ENCODE results near the gene TANGO6. TPM values are rescaled to one million over a fixed set of nuclear protein-coding genes. Genes with fewer than 3 reads are reported as not detected.

TANGO6 gene
- total and polyA plus RNA-seq, 3 experiments from 2014 or later, result 19.5 to 30.3 (median 28.9) TPM

- H3K9me3 Mint-ChIP-seq, result no peaks in the 10 kb centered on the region
- DNase-seq, result no peak
- H3K4me1 Mint-ChIP-seq, result peaks cover 0 to 7% (median 4%) of the 10 kb centered on the region in 3 donors
- no peaks in the 10 kb centered on the region for H3K27me3 Mint-ChIP-seq
- H3K4me3 ChIP-seq (ENCODE audit: low read length), result no peak overlapping the region
- POLR2A ChIA-PET, result no interaction called here
- H3K4me3 Mint-ChIP-seq, result no peak overlapping the region
- CTCF ChIA-PET, result interaction anchor here (1.0 kb wide), 1 partner anchor 22 kb away, joined by 3 read pairs; no protein-coding TSS in a partner anchor
- peak overlapping the region in 4 of 8 donors; percentile 25 to 39 (median 30) for H3K27ac Mint-ChIP-seq
- H3K9me3 ChIP-seq (ENCODE audit: low read length), result no peaks in the 10 kb centered on the region
- H3K4me1 ChIP-seq (ENCODE audit: insufficient read depth, low read length), result no peaks in the 10 kb centered on the region
- H3K36me3 ChIP-seq (ENCODE audit: insufficient read depth, low read length), result no peaks in the 10 kb centered on the region
- H3K36me3 Mint-ChIP-seq, result peaks cover 23 to 69% (median 31%) of the 10 kb centered on the region in 3 donors
- no peaks in the 10 kb centered on the region for H3K27me3 ChIP-seq (ENCODE audit: insufficient read depth, low read length, poor library complexity, severe bottlenecking)
- no peak overlapping the region for H3K27ac ChIP-seq (ENCODE audit: low read depth, low read length)
Measured at GRCh38 chr16:68869492-68870088, 26.3 kb downstream of the TANGO6 start.

GRCh38 chr16:68873635-68874471, 30.5 kb downstream of the TANGO6 start:
- CTCF ChIA-PET, result no interaction called here
- POLR2A ChIA-PET, result no interaction called here
- H3K4me1 ChIP-seq (ENCODE audit: insufficient read depth, low read length), result no peaks in the 10 kb centered on the region

GRCh38 chr16:68875871-68876270, 32.5 kb downstream of the TANGO6 start:
- H3K36me3 Mint-ChIP-seq, result peaks cover 16 to 70% (median 28%) of the 10 kb centered on the region in 3 donors
- ChIA-PET CTCF (no interaction called here), POLR2A (no interaction called here)

More at GRCh38 chr16:68873635-68874471, 30.5 kb downstream of the TANGO6 start:
- Histone ChIP-seq H3K27me3 (ENCODE audit: insufficient read depth, low read length, poor library complexity, severe bottlenecking) (no peaks in the 10 kb centered on the region), H3K27ac (ENCODE audit: low read depth, low read length) (no peak overlapping the region), H3K9me3 (ENCODE audit: low read length) (no peaks in the 10 kb centered on the region), H3K4me3 (ENCODE audit: low read length) (no peak overlapping the region), H3K36me3 (ENCODE audit: insufficient read depth, low read length) (peaks cover 4% of the 10 kb centered on the region)
- Mint-ChIP-seq H3K36me3 (peaks cover 27 to 79% (median 37%) of the 10 kb centered on the region in 3 donors), H3K4me1 (peaks cover 0 to 7% (median 3%) of the 10 kb centered on the region in 3 donors), H3K27ac (no peak overlapping the region), H3K27me3 (no peaks in the 10 kb centered on the region), H3K4me3 (no peak overlapping the region), H3K9me3 (no peaks in the 10 kb centered on the region)
- DNase-seq, result no peak

GRCh38 chr16:68883685-68884084, 40.4 kb downstream of the TANGO6 start:
- H3K36me3 ChIP-seq (ENCODE audit: insufficient read depth, low read length), result no peaks in the 10 kb centered on the region
- H3K4me1 ChIP-seq (ENCODE audit: insufficient read depth, low read length), result no peaks in the 10 kb centered on the region
- H3K27ac ChIP-seq (ENCODE audit: low read depth, low read length), result no peak overlapping the region
- no peak overlapping the region for H3K4me3 Mint-ChIP-seq
- no peaks in the 10 kb centered on the region for H3K9me3 Mint-ChIP-seq
- H3K9me3 ChIP-seq (ENCODE audit: low read length), result no peaks in the 10 kb centered on the region
- peaks cover 0 to 60% (median 14%) of the 10 kb centered on the region in 3 donors for H3K36me3 Mint-ChIP-seq
- no peak overlapping the region for H3K27ac Mint-ChIP-seq
- no peaks in the 10 kb centered on the region for H3K27me3 Mint-ChIP-seq
- H3K4me1 Mint-ChIP-seq, result no peaks in the 10 kb centered on the region
- POLR2A ChIA-PET, result no interaction called here
- no peak for DNase-seq
- no peaks in the 10 kb centered on the region for H3K27me3 ChIP-seq (ENCODE audit: insufficient read depth, low read length, poor library complexity, severe bottlenecking)
- CTCF ChIA-PET, result interaction anchor here (1.3 kb wide), 1 partner anchor 36 kb away, joined by 3 read pairs; no protein-coding TSS in a partner anchor
- no peak overlapping the region for H3K4me3 ChIP-seq (ENCODE audit: low read length)

More at GRCh38 chr16:68875871-68876270, 32.5 kb downstream of the TANGO6 start:
- Mint-ChIP-seq H3K9me3 (no peaks in the 10 kb centered on the region), H3K27ac (no peak overlapping the region), H3K4me3 (no peak overlapping the region), H3K27me3 (no peaks in the 10 kb centered on the region), H3K4me1 (peaks cover 0 to 3% (median 0%) of the 10 kb centered on the region in 3 donors)
- no peak for DNase-seq
- Histone ChIP-seq H3K4me3 (ENCODE audit: low read length) (no peak overlapping the region), H3K27ac (ENCODE audit: low read depth, low read length) (no peak overlapping the region), H3K36me3 (ENCODE audit: insufficient read depth, low read length) (peaks cover 4% of the 10 kb centered on the region), H3K9me3 (ENCODE audit: low read length) (no peaks in the 10 kb centered on the region), H3K27me3 (ENCODE audit: insufficient read depth, low read length, poor library complexity, severe bottlenecking) (no peaks in the 10 kb centered on the region), H3K4me1 (ENCODE audit: insufficient read depth, low read length) (no peaks in the 10 kb centered on the region)

GRCh38 chr16:68884401-68884800, 41.1 kb downstream of the TANGO6 start:
- no peak overlapping the region for H3K4me3 ChIP-seq (ENCODE audit: low read length)
- ChIA-PET CTCF (interaction anchor here (1.3 kb wide), 1 partner anchor 37 kb away, joined by 3 read pairs; no protein-coding TSS in a partner anchor), POLR2A (no interaction called here)
- Mint-ChIP-seq H3K9me3 (no peaks in the 10 kb centered on the region), H3K36me3 (peaks cover 0 to 58% (median 14%) of the 10 kb centered on the region in 3 donors), H3K27me3 (no peaks in the 10 kb centered on the region), H3K4me3 (no peak overlapping the region), H3K4me1 (no peaks in the 10 kb centered on the region), H3K27ac (no peak overlapping the region)
- H3K9me3 ChIP-seq (ENCODE audit: low read length), result no peaks in the 10 kb centered on the region
- H3K36me3 ChIP-seq (ENCODE audit: insufficient read depth, low read length), result no peaks in the 10 kb centered on the region
- no peaks in the 10 kb centered on the region for H3K4me1 ChIP-seq (ENCODE audit: insufficient read depth, low read length)
- no peak overlapping the region for H3K27ac ChIP-seq (ENCODE audit: low read depth, low read length)
- H3K27me3 ChIP-seq (ENCODE audit: insufficient read depth, low read length, poor library complexity, severe bottlenecking), result no peaks in the 10 kb centered on the region
- no peak for DNase-seq

GRCh38 chr16:68884861-68885720, 41.8 kb downstream of the TANGO6 start:
- Histone ChIP-seq H3K36me3 (ENCODE audit: insufficient read depth, low read length) (no peaks in the 10 kb centered on the region), H3K27ac (ENCODE audit: low read depth, low read length) (no peak overlapping the region), H3K4me1 (ENCODE audit: insufficient read depth, low read length) (no peaks in the 10 kb centered on the region), H3K9me3 (ENCODE audit: low read length) (no peaks in the 10 kb centered on the region), H3K27me3 (ENCODE audit: insufficient read depth, low read length, poor library complexity, severe bottlenecking) (no peaks in the 10 kb centered on the region), H3K4me3 (ENCODE audit: low read length) (no peak overlapping the region)
- no peaks in the 10 kb centered on the region for H3K9me3 Mint-ChIP-seq
- H3K27me3 Mint-ChIP-seq, result no peaks in the 10 kb centered on the region
- no peaks in the 10 kb centered on the region for H3K4me1 Mint-ChIP-seq
- ChIA-PET POLR2A (no interaction called here), CTCF (interaction anchor here (1.3 kb wide), 1 partner anchor 38 kb away, joined by 3 read pairs; no protein-coding TSS in a partner anchor)
- H3K27ac Mint-ChIP-seq, result peak overlapping the region in 1 of 8 donors; percentile 21
- DNase-seq, result no peak
- peaks cover 0 to 63% (median 14%) of the 10 kb centered on the region in 3 donors for H3K36me3 Mint-ChIP-seq
- H3K4me3 Mint-ChIP-seq, result no peak overlapping the region

- peaks cover 0 to 50% (median 10%) of the 10 kb centered on the region in 3 donors for H3K36me3 Mint-ChIP-seq
- DNase-seq, result no peak
- H3K9me3 ChIP-seq (ENCODE audit: low read length), result no peaks in the 10 kb centered on the region
- no peak overlapping the region for H3K4me3 ChIP-seq (ENCODE audit: low read length)
- H3K9me3 Mint-ChIP-seq, result no peaks in the 10 kb centered on the region
- H3K4me1 Mint-ChIP-seq, result peaks cover 2 to 4% (median 3%) of the 10 kb centered on the region in 3 donors
- no peaks in the 10 kb centered on the region for H3K27me3 Mint-ChIP-seq
- CTCF ChIA-PET, result no interaction called here
- no peaks in the 10 kb centered on the region for H3K27me3 ChIP-seq (ENCODE audit: insufficient read depth, low read length, poor library complexity, severe bottlenecking)
- no peak overlapping the region for H3K27ac ChIP-seq (ENCODE audit: low read depth, low read length)
- POLR2A ChIA-PET, result no interaction called here
- H3K4me3 Mint-ChIP-seq, result no peak overlapping the region
- peak overlapping the region in 1 of 8 donors; percentile 56 for H3K27ac Mint-ChIP-seq
- H3K36me3 ChIP-seq (ENCODE audit: insufficient read depth, low read length), result no peaks in the 10 kb centered on the region
- H3K4me1 ChIP-seq (ENCODE audit: insufficient read depth, low read length), result no peaks in the 10 kb centered on the region
Measured at GRCh38 chr16:68887107-68887506, 43.8 kb downstream of the TANGO6 start.
